Measurements from ENCODE around the gene DDX31.

DNA sequence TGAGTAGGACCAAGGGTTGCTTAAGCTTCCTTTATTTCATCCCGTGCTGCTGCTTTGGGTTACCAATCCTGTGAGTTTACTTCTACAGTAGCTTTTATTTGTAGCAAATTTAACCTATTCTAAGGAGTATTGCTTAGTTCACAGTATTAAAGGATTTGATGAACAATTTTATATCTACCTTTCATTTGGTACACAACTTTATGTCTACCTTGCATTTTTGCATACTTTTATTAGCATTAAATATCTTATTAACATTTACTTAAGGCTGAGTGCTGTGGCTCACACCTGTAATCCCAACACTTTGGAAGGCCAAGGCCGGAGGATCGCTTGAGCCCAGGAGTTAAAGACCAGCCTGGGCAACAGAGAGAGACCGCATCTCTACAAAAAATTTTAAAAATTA lies 4.7 kb upstream of the DDX31 start:
- TF ChIP-seq CTCF (IDR thresholded peaks at IDR 0.05; ENCODE audit: insufficient read depth, low read length), result no peak
- TF ChIP-seq POLR2AphosphoS5 (IDR thresholded peaks at IDR 0.05; ENCODE audit: low read depth), result no peak
